GM06990 (cell line): ENCODE results near the gene TRAK1.

ENCODE experiments used
- DNase-seq: peaks from one replicate; pipeline ENCODE4 v3.0.0-alpha.2; 2011; ENCODE audit not compliant: insufficient read length; ENCODE audit errors: extremely low read depth
- H3K27me3 ChIP-seq: replicated peaks from 2 replicates; pipeline ENCODE4 v1.6.0; 2011; ENCODE audit warnings: low read length; ENCODE audit not compliant: control insufficient read depth, insufficient read depth
- H3K36me3 ChIP-seq: 2 replicates; pipeline ENCODE4 v1.5.1; 2011; ENCODE audit warnings: low read length; ENCODE audit not compliant: control insufficient read depth, insufficient read depth
- H3K4me3 ChIP-seq: replicated peaks from 2 replicates; pipeline ENCODE4 v1.5.1; 2011; ENCODE audit warnings: low read depth, mild to moderate bottlenecking, control low read depth, low read length
- CTCF ChIP-seq: IDR thresholded peaks from 2 replicates; pipeline ENCODE4 v1.5.1; 2011; ENCODE audit warnings: low read length, control low read depth, mild to moderate bottlenecking, inconsistent platforms; ENCODE audit not compliant: insufficient read depth, poor library complexity, severe bottlenecking

Gene TRAK1

GRCh38 chr3:42130329-42131070 lies 39.3 kb downstream of the TRAK1 start:
- Histone ChIP-seq H3K27me3 (no peaks in the 10 kb centered on the region), H3K4me3 (no peak overlapping the region), H3K36me3 (peaks cover 5% of the 10 kb centered on the region)
- no peak for DNase-seq
- TF ChIP-seq CTCF = no peak

DNA sequence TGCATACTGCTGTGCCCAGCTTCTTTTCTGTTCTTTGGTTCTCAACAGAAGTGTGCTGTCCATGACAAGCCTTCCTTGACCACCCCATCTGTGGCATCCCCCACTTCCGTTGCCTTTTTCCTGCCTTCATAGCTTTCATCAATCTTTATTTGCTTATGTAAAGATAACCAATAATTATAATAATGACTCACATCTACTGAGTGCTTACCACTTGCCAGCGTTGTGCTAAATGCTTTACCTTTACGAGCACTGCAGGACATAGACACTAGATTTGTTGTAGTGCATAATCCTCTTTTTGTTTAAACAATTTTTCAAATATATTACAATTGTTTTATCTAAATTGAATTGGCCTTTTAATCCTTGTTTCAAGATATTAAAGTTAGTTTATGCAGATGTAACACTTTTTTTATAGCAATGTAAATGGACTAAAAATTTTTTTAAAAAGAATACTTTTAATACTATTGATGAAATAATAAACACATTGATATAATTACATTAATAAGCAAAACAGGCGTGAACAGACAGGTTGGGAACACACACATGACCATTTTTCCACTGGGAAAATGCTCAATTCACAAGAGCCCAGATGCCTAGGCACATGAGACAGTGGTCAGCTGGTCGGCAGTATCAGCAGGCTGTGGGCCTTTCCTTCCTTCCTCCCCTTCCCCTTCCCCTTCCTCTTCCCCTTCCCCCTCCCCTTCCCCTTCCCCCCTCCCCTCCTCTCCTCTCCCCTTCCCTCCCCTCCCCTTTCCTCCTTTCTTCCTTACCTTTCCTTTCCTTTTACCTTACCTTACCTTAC lies 42.5 kb downstream of the TRAK1 start:
- peaks cover 4% of the 10 kb centered on the region; the same call in 1 of the 2 replicates for H3K36me3 ChIP-seq
- no peak for DNase-seq
- no peak overlapping the region for H3K4me3 ChIP-seq
- no peak for TF ChIP-seq CTCF
- H3K27me3 ChIP-seq = no peaks in the 10 kb centered on the region

DNA sequence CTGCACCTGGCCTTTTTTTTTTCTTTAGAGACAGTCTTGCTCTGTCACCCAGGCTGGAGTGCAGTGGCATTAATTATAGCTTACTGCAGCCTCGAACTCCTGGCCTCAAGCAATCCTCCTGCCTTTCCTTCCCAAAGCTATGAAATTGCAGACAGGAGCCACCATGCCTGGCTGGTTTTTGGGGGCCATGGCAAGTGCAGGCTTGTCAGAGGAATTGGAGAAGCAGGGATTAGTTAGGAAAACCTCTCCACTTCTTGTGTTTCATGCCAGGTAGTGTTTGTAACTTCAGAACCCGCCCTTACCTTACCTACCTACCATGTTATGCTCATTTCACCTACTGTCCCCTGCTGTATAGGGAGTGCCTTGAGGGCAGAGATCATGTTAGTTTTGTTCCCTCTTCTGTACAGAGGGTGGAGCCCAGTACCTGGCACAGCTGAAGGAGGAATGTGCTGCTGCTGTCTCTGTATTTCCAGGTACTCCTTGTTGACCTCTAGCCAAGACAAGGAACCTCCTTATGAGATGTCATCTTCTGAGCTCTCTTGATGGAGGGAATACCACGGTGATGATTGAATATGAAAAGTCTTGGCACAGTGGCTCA lies 43.8 kb downstream of the TRAK1 start:
- Histone ChIP-seq H3K27me3 (no peaks in the 10 kb centered on the region), H3K4me3 (no peak overlapping the region), H3K36me3 (peaks cover 8% of the 10 kb centered on the region)
- no peak for DNase-seq
- no peak for TF ChIP-seq CTCF

- Histone ChIP-seq H3K36me3 (peaks cover 7% of the 10 kb centered on the region), H3K4me3 (no peak overlapping the region), H3K27me3 (no peaks in the 10 kb centered on the region)
- DNase-seq = no peak
- no peak for TF ChIP-seq CTCF
These were observed 48.7 kb downstream of the TRAK1 start for GRCh38 chr3:42139621-42140453.

GRCh38 chr3:42140665-42141203 lies 49.6 kb downstream of the TRAK1 start:
- Histone ChIP-seq H3K27me3 (no peaks in the 10 kb centered on the region), H3K36me3 (peaks cover 7% of the 10 kb centered on the region), H3K4me3 (no peak overlapping the region)
- no peak for DNase-seq
- no peak for TF ChIP-seq CTCF
